ENCODE data around the gene PRSS22.

GRCh38 chr16:2854700-2855309 lies 3.2 kb downstream of the PRSS22 start:
- TF ChIP-seq CTCF (IDR thresholded peaks at IDR 0.05) = peak in 4 of 6 experiments; percentile 23 to 52 (median 43)
- no peak for TF ChIP-seq POLR2A (IDR thresholded peaks at IDR 0.05)
